Measurements from ENCODE around the gene ACOT11. TPM values are rescaled to one million over a fixed set of nuclear protein-coding genes. Genes with fewer than 3 reads are reported as not detected.
A peak's percentile ranks its signal among the peaks of the same experiment; 100 is the strongest.

Gene ACOT11
- total RNA-seq, 1 experiment from 2014 or later: 4.2 TPM

DNA sequence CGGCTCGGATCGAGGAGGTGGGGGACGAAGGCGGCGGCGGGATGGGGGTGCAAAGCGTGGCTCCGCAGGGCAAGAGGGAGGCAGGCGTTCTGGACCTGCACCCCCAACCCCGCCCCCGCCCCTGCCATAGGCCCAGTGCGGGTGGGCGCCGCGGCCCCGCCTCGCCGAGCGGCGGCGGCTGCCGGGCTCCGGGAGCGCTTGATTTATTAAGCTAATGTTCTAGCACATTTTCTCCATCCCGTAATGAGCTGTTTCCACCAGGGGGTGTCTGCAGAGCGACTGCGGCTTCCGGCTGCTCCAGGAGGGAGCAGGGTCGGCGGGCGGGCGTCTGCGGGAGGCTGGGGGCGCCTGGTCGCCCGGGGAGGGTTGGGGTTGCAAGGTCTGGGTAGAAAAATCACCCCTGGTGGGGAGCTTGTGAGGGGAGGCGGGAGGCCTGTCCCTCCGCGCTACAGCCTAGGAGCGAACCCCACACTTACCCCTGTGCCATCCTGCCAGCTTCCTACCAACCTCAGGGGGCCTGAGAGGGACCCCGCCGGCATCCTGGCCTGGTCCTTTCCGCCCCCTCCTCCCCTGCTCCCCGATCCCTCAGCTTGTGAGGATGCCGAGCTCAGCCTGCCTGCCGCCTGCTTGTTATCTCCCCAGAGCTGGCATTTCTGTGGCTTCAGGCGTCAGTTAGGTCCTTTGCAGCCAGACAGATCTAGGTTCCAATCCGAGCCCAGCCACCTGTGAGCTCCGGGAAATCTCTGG lies 48.5 kb upstream of the ACOT11 start (continued):
- TF ChIP-seq, protein P1, sequence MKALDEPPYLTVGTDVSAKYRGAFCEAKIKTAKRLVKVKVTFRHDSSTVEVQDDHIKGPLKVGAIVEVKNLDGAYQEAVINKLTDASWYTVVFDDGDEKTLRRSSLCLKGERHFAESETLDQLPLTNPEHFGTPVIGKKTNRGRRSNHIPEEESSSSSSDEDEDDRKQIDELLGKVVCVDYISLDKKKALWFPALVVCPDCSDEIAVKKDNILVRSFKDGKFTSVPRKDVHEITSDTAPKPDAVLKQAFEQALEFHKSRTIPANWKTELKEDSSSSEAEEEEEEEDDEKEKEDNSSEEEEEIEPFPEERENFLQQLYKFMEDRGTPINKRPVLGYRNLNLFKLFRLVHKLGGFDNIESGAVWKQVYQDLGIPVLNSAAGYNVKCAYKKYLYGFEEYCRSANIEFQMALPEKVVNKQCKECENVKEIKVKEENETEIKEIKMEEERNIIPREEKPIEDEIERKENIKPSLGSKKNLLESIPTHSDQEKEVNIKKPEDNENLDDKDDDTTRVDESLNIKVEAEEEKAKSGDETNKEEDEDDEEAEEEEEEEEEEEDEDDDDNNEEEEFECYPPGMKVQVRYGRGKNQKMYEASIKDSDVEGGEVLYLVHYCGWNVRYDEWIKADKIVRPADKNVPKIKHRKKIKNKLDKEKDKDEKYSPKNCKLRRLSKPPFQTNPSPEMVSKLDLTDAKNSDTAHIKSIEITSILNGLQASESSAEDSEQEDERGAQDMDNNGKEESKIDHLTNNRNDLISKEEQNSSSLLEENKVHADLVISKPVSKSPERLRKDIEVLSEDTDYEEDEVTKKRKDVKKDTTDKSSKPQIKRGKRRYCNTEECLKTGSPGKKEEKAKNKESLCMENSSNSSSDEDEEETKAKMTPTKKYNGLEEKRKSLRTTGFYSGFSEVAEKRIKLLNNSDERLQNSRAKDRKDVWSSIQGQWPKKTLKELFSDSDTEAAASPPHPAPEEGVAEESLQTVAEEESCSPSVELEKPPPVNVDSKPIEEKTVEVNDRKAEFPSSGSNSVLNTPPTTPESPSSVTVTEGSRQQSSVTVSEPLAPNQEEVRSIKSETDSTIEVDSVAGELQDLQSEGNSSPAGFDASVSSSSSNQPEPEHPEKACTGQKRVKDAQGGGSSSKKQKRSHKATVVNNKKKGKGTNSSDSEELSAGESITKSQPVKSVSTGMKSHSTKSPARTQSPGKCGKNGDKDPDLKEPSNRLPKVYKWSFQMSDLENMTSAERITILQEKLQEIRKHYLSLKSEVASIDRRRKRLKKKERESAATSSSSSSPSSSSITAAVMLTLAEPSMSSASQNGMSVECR (CRISPR knock-in tag; IDR thresholded peaks at IDR 0.05; ENCODE audit: borderline replicate concordance): no peak
- TF ChIP-seq ZBTB43 (CRISPR knock-in tag; IDR thresholded peaks at IDR 0.05): 0 out of 2 replicates have a peak, but pooled peaks have one; percentile 58

- Mint-ChIP-seq H3K27me3 (ENCODE audit: low read depth) (no peaks in the 10 kb centered on the region; the same call in 1 of the 2 replicates), H3K27ac (no peak overlapping the region), H3K4me3 (peak overlapping the region; percentile 71)
Observed at GRCh38 chr1:54500107-54500431, 48.0 kb upstream of the ACOT11 start.

GRCh38 chr1:54501849-54502248 lies 46.2 kb upstream of the ACOT11 start:
- DNase-seq (ENCODE audit: low spot score) (no peak), ATAC-seq (no peak)
- peaks cover 37% of the 10 kb centered on the region for H3K4me1 Mint-ChIP-seq
- CTCF ChIA-PET: interaction anchor here (1.2 to 1.4 kb wide), 2 partner anchors 299 to 320 kb away, joined by 3 read pairs; partner anchors contain the start of gene TTC22
- no peaks in the 10 kb centered on the region for H3K9me3 Mint-ChIP-seq
- H3K27me3 Mint-ChIP-seq (ENCODE audit: low read depth): no peaks in the 10 kb centered on the region; the same call in 1 of the 2 replicates
- H3K4me3 Mint-ChIP-seq: no peak overlapping the region
- H3K36me3 Mint-ChIP-seq: no peaks in the 10 kb centered on the region
- POLR2A ChIA-PET: no interaction called here
- no peak overlapping the region for H3K27ac Mint-ChIP-seq
- TF ChIP-seq JAZF1 (CRISPR knock-in tag; IDR thresholded peaks at IDR 0.05): no peak
- TF ChIP-seq, protein P1 (CRISPR knock-in tag; IDR thresholded peaks at IDR 0.05; ENCODE audit: borderline replicate concordance): no peak
- TF ChIP-seq RORB (CRISPR knock-in tag; IDR thresholded peaks at IDR 0.05): no peak
- no peak for TF ChIP-seq EMX1 (CRISPR knock-in tag; IDR thresholded peaks at IDR 0.05)
- TF ChIP-seq MAX (CRISPR knock-in tag; IDR thresholded peaks at IDR 0.05): no peak
- TF ChIP-seq ZNF423 (CRISPR knock-in tag; IDR thresholded peaks at IDR 0.05): no peak

More at GRCh38 chr1:54500107-54500431, 48.0 kb upstream of the ACOT11 start:
- no peaks in the 10 kb centered on the region for H3K36me3 Mint-ChIP-seq
- H3K4me1 Mint-ChIP-seq: peaks cover 37% of the 10 kb centered on the region
- ATAC-seq (peak; percentile 12), DNase-seq (ENCODE audit: low spot score) (no peak)
- ChIA-PET POLR2A (interaction anchor here (0.6 to 1.4 kb wide), 4 partner anchors 11 to 335 kb away, joined by 3 to 5 read pairs (median 3); partner anchors contain the start of gene ACOT11), CTCF (interaction anchor here (0.7 to 2.7 kb wide), 27 partner anchors 8 to 379 kb away, joined by 3 to 25 read pairs (median 5); partner anchors contain the start of genes ACOT11 and TTC22)
- TF ChIP-seq, protein P2, sequence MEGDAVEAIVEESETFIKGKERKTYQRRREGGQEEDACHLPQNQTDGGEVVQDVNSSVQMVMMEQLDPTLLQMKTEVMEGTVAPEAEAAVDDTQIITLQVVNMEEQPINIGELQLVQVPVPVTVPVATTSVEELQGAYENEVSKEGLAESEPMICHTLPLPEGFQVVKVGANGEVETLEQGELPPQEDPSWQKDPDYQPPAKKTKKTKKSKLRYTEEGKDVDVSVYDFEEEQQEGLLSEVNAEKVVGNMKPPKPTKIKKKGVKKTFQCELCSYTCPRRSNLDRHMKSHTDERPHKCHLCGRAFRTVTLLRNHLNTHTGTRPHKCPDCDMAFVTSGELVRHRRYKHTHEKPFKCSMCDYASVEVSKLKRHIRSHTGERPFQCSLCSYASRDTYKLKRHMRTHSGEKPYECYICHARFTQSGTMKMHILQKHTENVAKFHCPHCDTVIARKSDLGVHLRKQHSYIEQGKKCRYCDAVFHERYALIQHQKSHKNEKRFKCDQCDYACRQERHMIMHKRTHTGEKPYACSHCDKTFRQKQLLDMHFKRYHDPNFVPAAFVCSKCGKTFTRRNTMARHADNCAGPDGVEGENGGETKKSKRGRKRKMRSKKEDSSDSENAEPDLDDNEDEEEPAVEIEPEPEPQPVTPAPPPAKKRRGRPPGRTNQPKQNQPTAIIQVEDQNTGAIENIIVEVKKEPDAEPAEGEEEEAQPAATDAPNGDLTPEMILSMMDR (IDR thresholded peaks at IDR 0.05): no peak
- TF ChIP-seq, protein P3, sequence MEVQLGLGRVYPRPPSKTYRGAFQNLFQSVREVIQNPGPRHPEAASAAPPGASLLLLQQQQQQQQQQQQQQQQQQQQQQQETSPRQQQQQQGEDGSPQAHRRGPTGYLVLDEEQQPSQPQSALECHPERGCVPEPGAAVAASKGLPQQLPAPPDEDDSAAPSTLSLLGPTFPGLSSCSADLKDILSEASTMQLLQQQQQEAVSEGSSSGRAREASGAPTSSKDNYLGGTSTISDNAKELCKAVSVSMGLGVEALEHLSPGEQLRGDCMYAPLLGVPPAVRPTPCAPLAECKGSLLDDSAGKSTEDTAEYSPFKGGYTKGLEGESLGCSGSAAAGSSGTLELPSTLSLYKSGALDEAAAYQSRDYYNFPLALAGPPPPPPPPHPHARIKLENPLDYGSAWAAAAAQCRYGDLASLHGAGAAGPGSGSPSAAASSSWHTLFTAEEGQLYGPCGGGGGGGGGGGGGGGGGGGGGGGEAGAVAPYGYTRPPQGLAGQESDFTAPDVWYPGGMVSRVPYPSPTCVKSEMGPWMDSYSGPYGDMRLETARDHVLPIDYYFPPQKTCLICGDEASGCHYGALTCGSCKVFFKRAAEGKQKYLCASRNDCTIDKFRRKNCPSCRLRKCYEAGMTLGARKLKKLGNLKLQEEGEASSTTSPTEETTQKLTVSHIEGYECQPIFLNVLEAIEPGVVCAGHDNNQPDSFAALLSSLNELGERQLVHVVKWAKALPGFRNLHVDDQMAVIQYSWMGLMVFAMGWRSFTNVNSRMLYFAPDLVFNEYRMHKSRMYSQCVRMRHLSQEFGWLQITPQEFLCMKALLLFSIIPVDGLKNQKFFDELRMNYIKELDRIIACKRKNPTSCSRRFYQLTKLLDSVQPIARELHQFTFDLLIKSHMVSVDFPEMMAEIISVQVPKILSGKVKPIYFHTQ (CRISPR knock-in tag; IDR thresholded peaks at IDR 0.05): no peak
- H3K9me3 Mint-ChIP-seq: no peaks in the 10 kb centered on the region
